HUDEP-2 (cell line): ENCODE results near the gene MRPS15.
"Not testable (repeated sequence)": the region's sequence is repeated elsewhere in the genome, so short reads cannot be mapped to it uniquely, and the experiment has no call there.

ENCODE experiments used
- DNase-seq, 76 experiments: peaks; one replicate each; lab custom pipeline; 2025; ENCODE audit not compliant: unreplicated experiment in 76 of 76; lab: John Stamatoyannopoulos, UW

Gene MRPS15

DNA sequence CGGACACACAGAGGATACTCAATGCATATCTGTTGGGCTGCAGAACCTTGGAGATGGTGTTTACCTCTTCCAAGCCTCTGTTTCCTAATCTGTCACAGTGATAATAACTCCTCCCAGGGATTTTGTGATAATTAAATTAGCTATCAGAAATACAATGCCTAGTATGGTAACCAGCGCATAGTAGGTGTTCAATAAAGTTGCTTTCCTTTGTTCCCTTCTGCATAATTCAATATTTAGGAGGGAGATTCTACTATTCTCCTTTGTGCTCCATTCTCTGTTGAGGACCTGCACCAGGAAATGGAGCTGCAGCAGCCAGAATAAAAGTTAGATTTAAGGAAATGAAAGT lies 21.9 kb upstream of the MRPS15 start:
- DNase-seq = no peak

GRCh38 chr1:36484099-36484498 lies 19.9 kb upstream of the MRPS15 start:
- no peak for DNase-seq

- no peak for DNase-seq
These were observed 18.7 kb upstream of the MRPS15 start, which contains the start of gene CSF3R for GRCh38 chr1:36482724-36483388. Gene CSF3R (minus strand): TSS chr1:36482913. CDS start chr1:36479496, 3,417 bp downstream.

DNA sequence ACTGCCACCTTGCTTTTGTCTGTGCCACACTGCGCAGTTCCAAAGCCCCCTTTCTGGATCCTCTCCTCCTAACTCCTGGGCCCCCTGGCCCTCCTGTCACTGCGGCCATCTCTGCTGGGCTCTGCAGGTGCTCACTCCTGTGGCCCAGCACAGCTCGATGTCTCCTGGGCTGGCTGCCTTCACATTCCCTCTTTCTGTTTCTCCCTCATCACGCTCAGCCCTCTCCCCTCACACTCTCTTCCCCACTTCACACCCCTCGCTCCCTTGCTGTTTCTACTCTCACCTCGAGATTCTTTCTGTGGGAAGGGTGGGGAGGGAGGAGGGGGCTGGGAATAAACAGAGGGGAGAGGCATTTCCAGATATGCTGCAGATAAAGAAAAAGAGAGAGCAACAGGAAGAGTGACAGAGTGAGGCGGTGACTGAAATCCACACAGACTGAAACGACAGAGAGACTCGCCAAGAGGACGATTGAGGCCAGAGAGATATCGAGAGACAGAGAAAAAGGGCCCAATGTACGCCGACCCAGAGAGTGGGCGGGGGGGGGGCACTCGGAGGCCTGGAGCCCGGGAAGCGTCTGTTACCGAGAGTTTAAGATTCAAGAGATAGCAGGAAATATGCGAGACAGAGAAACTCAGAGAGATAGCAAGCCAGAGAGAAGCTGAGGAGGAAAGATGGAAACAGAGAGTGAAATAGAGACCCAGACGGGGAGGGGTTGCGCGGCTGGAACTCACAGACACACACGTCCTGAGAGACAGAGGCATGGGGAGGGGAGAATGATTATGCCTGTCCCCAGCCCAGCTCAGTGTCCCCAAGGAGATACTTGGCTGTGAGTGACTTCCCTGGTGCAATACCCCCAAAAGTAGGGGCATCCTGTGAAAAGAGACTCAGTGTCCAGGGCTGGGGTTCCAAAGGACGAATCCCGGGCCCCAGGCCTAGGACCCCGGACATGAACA lies 17.9 kb upstream of the MRPS15 start:
- no peak for DNase-seq

DNA sequence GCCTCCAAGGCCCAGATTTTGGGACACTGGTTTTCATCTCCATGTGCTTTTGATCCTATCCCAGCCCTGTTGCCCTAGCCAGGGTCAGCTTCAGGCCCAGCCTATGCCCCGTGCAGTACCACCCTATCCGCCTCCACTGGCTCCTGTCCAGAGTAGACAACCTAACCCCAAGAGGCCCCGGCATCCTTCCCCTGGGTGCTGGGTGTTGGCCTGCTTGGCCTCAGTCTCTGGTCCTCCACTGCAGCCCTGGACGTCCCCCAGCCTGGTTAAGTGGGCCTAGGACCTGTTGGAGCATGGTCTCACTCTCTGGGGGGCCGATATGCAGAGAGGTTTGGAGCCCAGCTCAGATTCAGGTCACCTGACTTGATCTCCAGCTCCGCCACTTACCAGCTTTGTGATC lies 16.9 kb upstream of the MRPS15 start:
- DNase-seq = no peak

DNA sequence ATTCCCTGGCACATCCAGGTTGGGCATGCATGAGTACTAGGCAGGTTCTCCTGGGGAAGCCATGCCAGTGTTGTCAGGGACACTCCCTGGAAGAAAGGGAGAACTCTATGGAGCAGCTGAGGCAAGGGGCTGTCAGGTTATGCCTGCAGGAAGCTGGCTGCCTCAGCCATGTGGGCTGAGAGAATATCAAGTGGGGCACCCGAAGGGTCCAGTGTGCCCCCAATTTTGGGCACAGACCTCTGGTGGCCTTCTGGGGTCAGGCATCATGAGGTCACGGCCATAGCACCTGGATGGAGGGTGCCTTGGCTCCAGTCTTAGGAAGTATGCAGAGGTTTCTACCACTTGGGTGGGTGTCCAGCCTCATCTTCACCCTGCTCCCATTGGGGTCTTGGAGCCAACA lies 16.0 kb upstream of the MRPS15 start:
- no peak for DNase-seq

GRCh38 chr1:36479505-36480051 lies 15.4 kb upstream of the MRPS15 start:
- DNase-seq = no peak

DNA sequence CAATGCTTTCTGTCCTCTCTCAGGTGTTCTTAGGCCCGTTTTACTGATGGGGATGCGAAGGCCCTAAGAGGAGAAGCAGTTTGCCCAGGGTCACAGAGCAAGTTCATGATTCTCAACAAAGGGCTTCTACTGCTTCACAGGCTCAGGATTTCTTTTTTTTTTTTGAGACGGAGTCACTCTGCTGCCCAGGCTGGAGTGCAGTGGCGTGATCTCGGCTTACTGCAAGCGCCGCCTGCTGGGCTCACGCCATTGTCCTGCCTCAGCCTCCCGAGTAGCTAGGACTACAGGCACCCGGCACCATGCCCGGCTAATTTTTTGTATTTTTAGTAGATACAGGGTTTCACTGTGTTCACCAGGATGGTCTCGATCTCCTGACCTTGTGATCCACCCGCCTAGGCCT lies 13.4 kb upstream of the MRPS15 start:
- not testable (repeated sequence) for DNase-seq

- no peak for DNase-seq
These were observed 12.8 kb upstream of the MRPS15 start for GRCh38 chr1:36476945-36477344.

GRCh38 chr1:36475910-36476604 lies 11.9 kb upstream of the MRPS15 start:
- no peak for DNase-seq

GRCh38 chr1:36475341-36475740 lies 11.2 kb upstream of the MRPS15 start:
- no peak for DNase-seq

GRCh38 chr1:36472656-36473055 lies 8.5 kb upstream of the MRPS15 start:
- DNase-seq = no peak

DNA sequence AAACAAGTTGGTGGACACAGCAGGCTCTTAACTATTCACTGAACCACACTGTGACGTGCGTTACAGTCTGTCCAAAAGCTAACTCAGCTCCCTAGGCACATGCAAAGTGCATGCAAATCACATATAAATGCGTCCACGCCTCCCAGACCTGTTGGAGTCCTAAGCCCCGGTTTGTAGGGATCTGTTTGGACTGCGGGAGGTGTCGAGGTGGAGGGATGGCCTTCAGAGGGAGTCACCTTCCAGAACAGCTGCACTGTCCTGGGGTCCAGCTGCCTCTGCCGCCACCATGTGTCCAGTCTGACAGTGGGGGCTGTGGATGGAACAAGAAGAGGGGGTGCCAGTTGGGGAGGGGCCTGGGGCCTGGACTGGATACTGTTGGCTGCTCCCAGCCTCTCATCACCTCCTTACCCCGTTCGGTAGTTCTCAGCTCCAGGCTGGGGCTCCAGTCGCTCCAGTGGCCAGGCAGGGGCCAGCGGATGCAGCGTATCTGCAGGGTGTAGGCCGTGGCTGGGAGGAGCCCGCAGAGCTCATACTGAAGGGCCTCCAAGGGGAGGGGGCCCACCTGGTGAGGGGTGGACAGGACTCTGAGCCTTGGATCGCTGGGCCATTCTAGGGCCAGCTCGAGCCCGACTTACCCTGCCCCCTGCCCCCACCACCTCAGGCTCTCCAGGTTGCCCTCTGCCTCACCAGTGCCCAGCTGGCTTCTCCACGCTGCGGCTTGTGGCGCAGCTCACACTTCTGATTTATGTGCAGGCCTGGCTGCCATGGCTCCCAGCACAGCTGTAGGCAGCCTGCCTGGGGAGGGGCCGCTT lies 7.9 kb upstream of the MRPS15 start:
- no peak for DNase-seq

GRCh38 chr1:36469163-36469562 lies 5.0 kb upstream of the MRPS15 start:
- no peak for DNase-seq

DNA sequence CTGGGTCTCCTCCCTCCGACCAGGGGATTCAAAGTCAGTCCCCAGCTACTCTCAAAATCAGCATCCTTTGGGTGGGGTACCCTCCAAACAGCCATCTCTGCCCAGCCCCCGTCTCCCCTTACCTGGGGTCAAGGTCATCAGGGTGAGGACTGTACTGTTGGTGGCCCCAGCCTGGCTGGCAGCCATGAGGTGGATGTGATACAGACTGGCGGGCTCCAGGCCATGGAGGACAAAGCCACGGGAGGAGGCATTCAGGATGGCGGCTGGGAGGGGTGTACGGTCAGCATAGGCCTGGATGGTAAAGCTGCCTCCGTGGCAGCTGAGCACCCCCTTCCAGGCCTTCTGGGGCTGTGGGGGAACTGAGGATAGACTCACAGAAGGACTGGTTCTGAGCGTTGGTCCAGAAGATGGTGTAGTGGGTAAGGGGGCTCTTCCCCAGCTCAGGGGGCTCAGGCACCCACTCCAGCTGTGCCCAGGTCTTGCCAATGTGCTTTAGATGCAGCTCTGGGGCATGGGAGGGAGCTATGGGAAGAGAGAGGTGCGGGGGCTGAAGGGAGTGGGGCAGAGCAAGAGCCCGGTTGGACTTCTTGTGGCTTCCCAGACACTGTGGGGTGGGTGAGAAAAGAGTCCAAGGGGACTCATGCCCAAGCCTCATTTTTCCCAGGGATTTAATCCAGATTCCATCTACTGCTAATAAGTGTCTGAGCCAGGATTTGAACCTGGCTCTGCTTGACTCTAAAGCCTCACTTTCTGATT lies 3.7 kb upstream of the MRPS15 start:
- DNase-seq = no peak

DNA sequence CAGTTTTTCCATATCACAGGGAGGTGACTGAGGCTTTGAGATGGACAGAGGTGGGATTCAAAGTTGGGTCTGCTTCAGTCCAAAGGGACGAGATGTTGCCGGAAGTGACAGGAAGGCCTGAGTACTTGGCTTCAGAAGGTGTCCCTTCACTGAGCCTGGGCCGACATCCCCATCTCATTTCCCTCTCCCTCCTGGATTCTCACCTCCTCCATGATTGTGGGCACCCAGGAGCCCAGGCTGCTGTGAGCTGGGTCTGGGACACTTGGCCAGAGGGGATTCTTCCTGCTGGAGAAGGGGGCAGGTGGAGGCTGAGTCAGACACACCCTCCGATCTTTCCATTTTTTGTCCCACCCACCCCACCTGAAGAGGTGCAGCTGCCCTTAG lies 2.8 kb upstream of the MRPS15 start:
- DNase-seq = no peak

DNA sequence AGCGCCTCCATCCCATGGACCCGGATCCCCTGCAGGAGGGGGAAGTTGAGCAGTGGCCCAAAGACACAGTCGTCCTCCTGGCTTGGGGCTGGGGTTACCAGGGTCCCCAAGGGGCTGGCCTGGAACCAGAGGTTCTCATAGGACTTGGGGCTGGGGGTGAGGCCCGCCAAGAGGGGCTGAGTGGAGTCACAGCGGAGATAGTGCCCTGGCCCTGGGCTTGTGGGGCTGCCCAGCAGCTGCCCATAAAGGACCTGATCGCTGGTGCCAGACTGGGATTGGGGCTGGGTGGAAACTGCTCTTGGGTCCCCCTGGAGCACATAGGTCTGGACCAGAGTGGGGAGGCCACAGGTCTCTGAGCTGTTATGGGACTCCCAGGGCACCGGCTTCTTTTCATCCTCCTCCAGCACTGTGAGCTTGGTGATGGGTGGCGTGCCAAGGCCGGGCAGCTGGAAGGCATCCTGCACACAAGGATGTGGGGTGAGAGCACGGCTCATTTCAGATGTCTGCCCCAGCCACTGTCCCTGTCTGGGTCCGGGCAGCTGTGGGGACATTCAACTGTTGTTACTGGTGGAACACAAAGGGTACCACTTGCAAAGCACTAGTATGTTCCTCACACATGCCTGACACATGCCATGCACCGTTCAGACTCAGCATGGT lies 2.3 kb upstream of the MRPS15 start:
- DNase-seq = no peak

GRCh38 chr1:36465731-36466369 lies 1.7 kb upstream of the MRPS15 start:
- no peak for DNase-seq
